HepG2 (cell line): ENCODE results near the gene LYRM4. TPM values are rescaled to one million over a fixed set of nuclear protein-coding genes. Genes with fewer than 3 reads are reported as not detected.

ENCODE experiments used
- CEBPG ChIP-seq: IDR thresholded peaks from 2 replicates; pipeline ENCODE4 v1.6.1; 2016
- CEBPZ ChIP-seq: IDR thresholded peaks from 2 replicates; pipeline ENCODE4 v1.6.1; 2012; ENCODE audit warnings: low read length, improper control_type of control experiment
- DPF2 ChIP-seq: sonication (generic); formaldehyde crosslinking; IDR thresholded peaks from 2 replicates; pipeline ENCODE4 v1.4.0; 2020; ENCODE audit warnings: mild to moderate bottlenecking, low read depth, missing genetic modification reagents, borderline replicate concordance
- EP300 ChIP-seq, 3 experiments: sonication (generic) in 1 of 3; formaldehyde crosslinking in 1 of 3; IDR thresholded peaks; 2 replicates each; pipeline versions ENCODE4 v1.5.1 to v1.6.1; 2011 to 2020; ENCODE audit warnings: low read depth in 2 of 3, low read length in 2 of 3, borderline replicate concordance in 1 of 3, improper control_type of control experiment in 1 of 3, mild to moderate bottlenecking in 1 of 3, missing genetic modification reagents in 1 of 3, moderate library complexity in 1 of 3
- FOXO1 ChIP-seq: sonication (generic); formaldehyde crosslinking; IDR thresholded peaks from 2 replicates; pipeline ENCODE4 v1.4.0; 2020; ENCODE audit warnings: missing genetic modification reagents
- GABPA ChIP-seq, 2 experiments: IDR thresholded peaks; 2 replicates each; pipeline ENCODE4 v1.6.1; 2011 to 2016; ENCODE audit warnings: low read depth in 2 of 2, low read length in 1 of 2, missing biosample characterization in 1 of 2, missing genetic modification characterization in 1 of 2
- IKZF1 ChIP-seq: fragments of 450-650 bp; IDR thresholded peaks from 2 replicates; pipeline ENCODE4 v1.7.1; 2016
- RXRB ChIP-seq: IDR thresholded peaks from 2 replicates; pipeline ENCODE4 v1.6.1; 2016; ENCODE audit warnings: borderline replicate concordance, missing genetic modification reagents, missing compliant biosample characterization
- SIX1 ChIP-seq: sonication (generic); formaldehyde crosslinking; IDR thresholded peaks from 2 replicates; pipeline ENCODE4 v1.4.0; 2020; ENCODE audit warnings: missing genetic modification reagents, borderline replicate concordance
- STAT6 ChIP-seq: sonication (generic); formaldehyde crosslinking; IDR thresholded peaks from 2 replicates; pipeline ENCODE4 v1.4.0; 2020; ENCODE audit warnings: missing genetic modification reagents, mild to moderate bottlenecking, borderline replicate concordance
- THAP11 ChIP-seq: IDR thresholded peaks from 2 replicates; pipeline ENCODE4 v1.6.1; 2016; ENCODE audit warnings: missing biosample characterization, missing genetic modification reagents
- TSC22D2 ChIP-seq: sonication (generic); formaldehyde crosslinking; IDR thresholded peaks from 2 replicates; pipeline ENCODE4 v1.5.1; 2020; ENCODE audit warnings: missing genetic modification reagents, mild to moderate bottlenecking, borderline replicate concordance
- ZBTB20 ChIP-seq: sonication (generic); formaldehyde crosslinking; IDR thresholded peaks from 2 replicates; pipeline ENCODE4 v1.8.1; 2023; ENCODE audit warnings: missing genetic modification reagents, low read depth, mild to moderate bottlenecking, borderline replicate concordance
- ZBTB3 ChIP-seq: sonication (generic); formaldehyde crosslinking; IDR thresholded peaks from 2 replicates; pipeline ENCODE4 v1.4.0; 2020; ENCODE audit warnings: low read depth, mild to moderate bottlenecking, moderate library complexity, missing genetic modification reagents, borderline replicate concordance
- ZEB1 ChIP-seq: IDR thresholded peaks from 2 replicates; pipeline ENCODE4 v1.6.1; 2012; ENCODE audit warnings: mild to moderate bottlenecking, low read depth, inconsistent platforms; ENCODE audit not compliant: insufficient replicate concordance
- ZFP36 ChIP-seq: fragments of 150-350 bp; IDR thresholded peaks from 2 replicates; pipeline ENCODE4 v1.6.1; 2018; ENCODE audit warnings: borderline replicate concordance, low read length, low read depth; ENCODE audit not compliant: partially characterized antibody
- ZNF224 ChIP-seq: sonication (generic); formaldehyde crosslinking; IDR thresholded peaks from 2 replicates; pipeline ENCODE4 v1.5.0; 2020; ENCODE audit warnings: mild to moderate bottlenecking, missing genetic modification reagents
- ZNF225 ChIP-seq: sonication (generic); formaldehyde crosslinking; IDR thresholded peaks from 2 replicates; pipeline ENCODE4 v1.4.0; 2020; ENCODE audit warnings: mild to moderate bottlenecking, missing genetic modification reagents
- ZNF331 ChIP-seq: sonication (generic); formaldehyde crosslinking; IDR thresholded peaks from 2 replicates; pipeline ENCODE4 v1.4.0; 2020; ENCODE audit warnings: missing genetic modification reagents
- ZNF333 ChIP-seq: sonication (generic); formaldehyde crosslinking; IDR thresholded peaks from 2 replicates; pipeline ENCODE4 v1.4.0; 2020; ENCODE audit warnings: mild to moderate bottlenecking, missing genetic modification reagents, borderline replicate concordance
- ZNF501 ChIP-seq: sonication (generic); formaldehyde crosslinking; IDR thresholded peaks from 2 replicates; pipeline ENCODE4 v1.5.1; 2020; ENCODE audit warnings: mild to moderate bottlenecking, moderate library complexity, missing genetic modification reagents
- ZNF850 ChIP-seq: sonication (generic); formaldehyde crosslinking; conservative IDR thresholded peaks from 2 replicates; pipeline ENCODE4 v1.9.0; 2021; ENCODE audit warnings: mild to moderate bottlenecking, missing genetic modification reagents
- ZSCAN30 ChIP-seq: sonication (generic); formaldehyde crosslinking; IDR thresholded peaks from 2 replicates; pipeline ENCODE4 v1.5.0; 2020; ENCODE audit warnings: mild to moderate bottlenecking, missing genetic modification reagents
- polyA plus RNA-seq, 8 experiments: library from polyadenylated mRNA; depleted of rRNA in 3 of 8; stranded (reverse) in 7 of 8; unstranded in 1 of 8; fragments of >200 nt; fragmentation: Illumina TruSeq in 4 of 8; extraction: Trizol in 4 of 8; gene quantifications; 2 replicates each; pipeline versions ENCODE4 v1.2.1 to v1.2.3, GENCODE V29; 2011 to 2016; ENCODE audit warnings: low read depth in 4 of 8, missing spikeins in 1 of 8, mixed read lengths in 1 of 8; ENCODE audit not compliant: insufficient read depth in 1 of 8
- total RNA-seq, 5 experiments: library from RNA; depleted of rRNA; stranded (reverse); fragments of >200 nt; fragmentation: Illumina TruSeq; extraction: Trizol; gene quantifications; 2 replicates each; pipeline ENCODE4 v1.2.3, GENCODE V29; 2016; ENCODE audit warnings: low read depth in 1 of 5

LYRM4 gene
- total and polyA plus RNA-seq, 2 of the 13 experiments (the other 11 are each of a cell fraction or from before 2014, with no cell fraction given): 64.6 to 67.5 TPM

- TF ChIP-seq ZSCAN30 (CRISPR knock-in tag) (no peak), ZNF225 (CRISPR knock-in tag) (no peak), DPF2 (CRISPR knock-in tag) (no peak), ZFP36 (no peak), ZNF331 (0 out of 2 replicates have a peak, but pooled peaks have one; percentile 58), IKZF1 (no peak), CEBPG (CRISPR knock-in tag) (no peak), TSC22D2 (CRISPR knock-in tag) (0 out of 2 replicates have a peak, but pooled peaks have one; percentile 84), CEBPZ (no peak), ZBTB20 (no peak), ZBTB3 (CRISPR knock-in tag) (no peak), ZNF333 (CRISPR knock-in tag) (no peak), ZNF224 (CRISPR knock-in tag) (no peak), EP300 (IDR thresholded peaks at IDR 0.05; ENCODE audit: low read depth in 2 of 2, low read length in 2 of 2) (no peak), EP300 (CRISPR knock-in tag; IDR thresholded peaks at IDR 0.05; ENCODE audit: borderline replicate concordance) (no peak), ZNF850 (CRISPR knock-in tag) (no peak), SIX1 (CRISPR knock-in tag) (0 out of 2 replicates have a peak, but pooled peaks have one; percentile 18), RXRB (CRISPR knock-in tag) (peak; percentile 50; the same call in 1 of the 2 replicates), FOXO1 (CRISPR knock-in tag) (no peak), ZEB1 (no peak), ZNF501 (peak; percentile 54; the same call in 1 of the 2 replicates), GABPA (IDR thresholded peaks at IDR 0.05; ENCODE audit: low read depth, low read length) (no peak), GABPA (CRISPR knock-in tag; IDR thresholded peaks at IDR 0.05; ENCODE audit: low read depth) (no peak), STAT6 (CRISPR knock-in tag) (peak; percentile 53; the same call in 1 of the 2 replicates), THAP11 (CRISPR knock-in tag) (0 out of 2 replicates have a peak, but pooled peaks have one; percentile 14)
Measured at GRCh38 chr6:5143634-5144311, 117.0 kb downstream of the LYRM4 start (continued).
